ENCODE data around the gene SRRM2. TPM values are rescaled to one million over a fixed set of nuclear protein-coding genes. Genes with fewer than 3 reads are reported as not detected.

Gene SRRM2
- total and polyA plus RNA-seq, 9 of the 15 experiments (the other 6 are each of a cell fraction or from before 2014, with no cell fraction given) = 26.7 to 563 (median 81.1) TPM

DNA sequence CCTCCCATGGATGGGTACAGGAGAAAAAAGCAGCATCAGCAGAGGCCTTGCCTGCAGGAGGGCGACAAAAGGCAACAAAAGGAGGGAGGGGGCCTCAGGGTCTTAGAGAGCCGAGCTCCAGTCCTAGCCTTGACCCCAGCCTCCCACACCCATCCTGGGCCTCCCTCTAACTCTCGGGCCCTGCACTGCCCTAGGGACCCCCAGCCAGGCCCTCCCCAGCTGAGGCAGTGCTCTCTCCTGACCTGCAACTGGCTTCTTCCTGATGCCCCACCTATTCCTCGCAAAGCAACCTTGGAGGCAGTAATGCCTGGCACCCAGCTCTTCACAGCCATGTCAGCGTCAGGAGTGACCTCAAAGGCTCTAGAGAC is 15.2 kb upstream of the SRRM2 start (continued):
- TF ChIP-seq CCNT2 (IDR thresholded peaks at IDR 0.05; ENCODE audit: borderline replicate concordance, extremely low read depth, insufficient read length, low read depth, low read length) (no peak), RFX7 (CRISPR knock-in tag; IDR thresholded peaks at IDR 0.05) (no peak), ZNF717 (CRISPR knock-in tag; IDR thresholded peaks at IDR 0.05) (no peak), U2AF2 (optimal IDR thresholded peaks at IDR 0.05; ENCODE audit: low read depth, low read length) (no peak), JUNB (CRISPR knock-in tag; conservative IDR thresholded peaks at IDR 0.05) (no peak), ZNF184 (CRISPR knock-in tag; IDR thresholded peaks at IDR 0.05) (no peak), ARID1B (IDR thresholded peaks at IDR 0.05) (no peak), ETS2 (tag; IDR thresholded peaks at IDR 0.05; ENCODE audit: borderline replicate concordance, poor library complexity, severe bottlenecking) (no peak)
- TF ChIP-seq, protein P1, sequence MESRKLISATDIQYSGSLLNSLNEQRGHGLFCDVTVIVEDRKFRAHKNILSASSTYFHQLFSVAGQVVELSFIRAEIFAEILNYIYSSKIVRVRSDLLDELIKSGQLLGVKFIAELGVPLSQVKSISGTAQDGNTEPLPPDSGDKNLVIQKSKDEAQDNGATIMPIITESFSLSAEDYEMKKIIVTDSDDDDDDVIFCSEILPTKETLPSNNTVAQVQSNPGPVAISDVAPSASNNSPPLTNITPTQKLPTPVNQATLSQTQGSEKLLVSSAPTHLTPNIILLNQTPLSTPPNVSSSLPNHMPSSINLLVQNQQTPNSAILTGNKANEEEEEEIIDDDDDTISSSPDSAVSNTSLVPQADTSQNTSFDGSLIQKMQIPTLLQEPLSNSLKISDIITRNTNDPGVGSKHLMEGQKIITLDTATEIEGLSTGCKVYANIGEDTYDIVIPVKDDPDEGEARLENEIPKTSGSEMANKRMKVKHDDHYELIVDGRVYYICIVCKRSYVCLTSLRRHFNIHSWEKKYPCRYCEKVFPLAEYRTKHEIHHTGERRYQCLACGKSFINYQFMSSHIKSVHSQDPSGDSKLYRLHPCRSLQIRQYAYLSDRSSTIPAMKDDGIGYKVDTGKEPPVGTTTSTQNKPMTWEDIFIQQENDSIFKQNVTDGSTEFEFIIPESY (CRISPR knock-in tag; IDR thresholded peaks at IDR 0.05) = no peak
- TF ChIP-seq, protein P2, sequence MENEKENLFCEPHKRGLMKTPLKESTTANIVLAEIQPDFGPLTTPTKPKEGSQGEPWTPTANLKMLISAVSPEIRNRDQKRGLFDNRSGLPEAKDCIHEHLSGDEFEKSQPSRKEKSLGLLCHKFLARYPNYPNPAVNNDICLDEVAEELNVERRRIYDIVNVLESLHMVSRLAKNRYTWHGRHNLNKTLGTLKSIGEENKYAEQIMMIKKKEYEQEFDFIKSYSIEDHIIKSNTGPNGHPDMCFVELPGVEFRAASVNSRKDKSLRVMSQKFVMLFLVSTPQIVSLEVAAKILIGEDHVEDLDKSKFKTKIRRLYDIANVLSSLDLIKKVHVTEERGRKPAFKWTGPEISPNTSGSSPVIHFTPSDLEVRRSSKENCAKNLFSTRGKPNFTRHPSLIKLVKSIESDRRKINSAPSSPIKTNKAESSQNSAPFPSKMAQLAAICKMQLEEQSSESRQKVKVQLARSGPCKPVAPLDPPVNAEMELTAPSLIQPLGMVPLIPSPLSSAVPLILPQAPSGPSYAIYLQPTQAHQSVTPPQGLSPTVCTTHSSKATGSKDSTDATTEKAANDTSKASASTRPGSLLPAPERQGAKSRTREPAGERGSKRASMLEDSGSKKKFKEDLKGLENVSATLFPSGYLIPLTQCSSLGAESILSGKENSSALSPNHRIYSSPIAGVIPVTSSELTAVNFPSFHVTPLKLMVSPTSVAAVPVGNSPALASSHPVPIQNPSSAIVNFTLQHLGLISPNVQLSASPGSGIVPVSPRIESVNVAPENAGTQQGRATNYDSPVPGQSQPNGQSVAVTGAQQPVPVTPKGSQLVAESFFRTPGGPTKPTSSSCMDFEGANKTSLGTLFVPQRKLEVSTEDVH (IDR thresholded peaks at IDR 0.05; ENCODE audit: low read depth, partially characterized antibody) = no peak
- TF ChIP-seq, protein P3, sequence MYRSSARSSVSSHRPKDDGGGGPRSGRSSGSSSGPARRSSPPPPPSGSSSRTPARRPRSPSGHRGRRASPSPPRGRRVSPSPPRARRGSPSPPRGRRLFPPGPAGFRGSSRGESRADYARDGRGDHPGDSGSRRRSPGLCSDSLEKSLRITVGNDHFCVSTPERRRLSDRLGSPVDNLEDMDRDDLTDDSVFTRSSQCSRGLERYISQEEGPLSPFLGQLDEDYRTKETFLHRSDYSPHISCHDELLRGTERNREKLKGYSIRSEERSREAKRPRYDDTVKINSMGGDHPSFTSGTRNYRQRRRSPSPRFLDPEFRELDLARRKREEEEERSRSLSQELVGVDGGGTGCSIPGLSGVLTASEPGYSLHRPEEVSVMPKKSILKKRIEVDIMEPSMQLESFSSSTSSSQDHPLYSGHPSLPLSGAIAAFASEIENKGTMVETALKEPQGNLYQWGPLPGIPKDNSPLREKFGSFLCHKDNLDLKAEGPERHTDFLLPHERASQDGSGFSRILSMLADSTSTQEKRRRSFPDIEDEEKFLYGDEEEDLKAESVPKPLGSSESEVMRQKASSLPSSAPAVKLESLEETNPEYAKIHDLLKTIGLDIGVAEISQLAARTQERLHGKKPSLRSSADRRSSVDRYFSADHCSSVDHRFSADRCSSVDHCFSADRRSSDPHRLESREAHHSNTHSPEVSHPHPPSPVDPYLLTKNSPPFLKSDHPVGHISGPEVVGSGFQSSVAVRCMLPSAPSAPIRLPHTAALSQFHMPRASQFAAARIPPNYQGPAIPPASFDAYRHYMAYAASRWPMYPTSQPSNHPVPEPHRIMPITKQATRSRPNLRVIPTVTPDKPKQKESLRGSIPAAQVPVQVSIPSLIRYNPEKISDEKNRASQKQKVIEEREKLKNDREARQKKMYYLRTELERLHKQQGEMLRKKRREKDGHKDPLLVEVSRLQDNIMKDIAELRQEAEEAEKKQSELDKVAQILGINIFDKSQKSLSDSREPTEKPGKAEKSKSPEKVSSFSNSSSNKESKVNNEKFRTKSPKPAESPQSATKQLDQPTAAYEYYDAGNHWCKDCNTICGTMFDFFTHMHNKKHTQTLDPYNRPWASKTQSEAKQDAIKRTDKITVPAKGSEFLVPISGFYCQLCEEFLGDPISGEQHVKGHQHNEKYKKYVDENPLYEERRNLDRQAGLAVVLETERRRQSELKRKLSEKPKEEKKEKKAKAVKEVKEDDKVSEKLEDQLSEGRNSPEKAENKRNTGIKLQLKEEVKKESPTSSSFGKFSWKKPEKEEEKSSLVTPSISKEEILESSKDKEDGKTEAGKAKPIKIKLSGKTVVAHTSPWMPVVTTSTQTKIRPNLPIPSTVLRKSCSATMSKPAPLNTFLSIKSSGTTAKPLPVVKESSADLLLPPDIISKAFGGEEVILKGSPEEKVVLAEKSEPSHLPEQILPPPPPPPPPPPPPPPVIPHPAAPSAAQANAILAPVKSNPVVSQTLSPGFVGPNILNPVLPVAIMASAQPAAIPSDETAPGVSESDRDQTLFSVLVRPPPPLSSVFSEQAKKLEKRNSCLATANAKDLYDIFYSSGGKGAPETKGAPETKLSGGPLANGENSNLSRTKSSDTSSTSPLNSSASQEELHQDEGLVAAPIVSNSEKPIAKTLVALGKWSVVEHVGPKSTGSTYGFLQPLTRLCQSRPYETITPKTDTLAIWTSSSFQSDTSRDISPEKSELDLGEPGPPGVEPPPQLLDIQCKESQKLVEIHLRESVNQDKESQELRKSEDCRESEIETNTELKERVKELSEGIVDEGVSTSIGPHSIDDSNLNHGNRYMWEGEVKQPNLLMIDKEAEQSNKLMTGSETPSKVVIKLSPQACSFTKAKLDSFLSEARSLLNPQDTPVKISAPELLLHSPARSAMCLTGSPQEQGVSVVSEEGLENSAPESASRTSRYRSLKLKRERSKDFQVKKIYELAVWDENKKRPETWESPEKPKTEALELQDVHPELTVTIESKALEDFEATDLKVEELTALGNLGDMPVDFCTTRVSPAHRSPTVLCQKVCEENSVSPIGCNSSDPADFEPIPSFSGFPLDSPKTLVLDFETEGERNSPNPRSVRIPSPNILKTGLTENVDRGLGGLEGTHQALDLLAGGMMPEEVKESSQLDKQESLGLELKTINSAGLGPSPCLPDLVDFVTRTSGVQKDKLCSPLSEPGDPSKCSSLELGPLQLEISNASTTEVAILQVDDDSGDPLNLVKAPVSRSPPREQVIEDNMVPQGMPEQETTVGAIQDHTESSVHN (IDR thresholded peaks at IDR 0.05; ENCODE audit: borderline replicate concordance in 1 of 2, low read depth in 1 of 2) = no peak
